OCI-LY3 (cell line): ENCODE results near the gene TOPORS.
"Not testable (repeated sequence)": the region's sequence is repeated elsewhere in the genome, so short reads cannot be mapped to it uniquely, and the experiment has no call there.

ENCODE experiments used
- H2AFZ ChIP-seq: fragments of 200-600, 300-600 bp; shearing (Covaris generic); 2 replicates; pipeline ENCODE4 v1.6.0; 2014; ENCODE audit warnings: antibody characterized with exemption, low read depth, low read length
- H3K27ac ChIP-seq: fragments of 200-600, 300-600 bp; sonication (generic); 2 replicates; pipeline ENCODE4 v1.5.1; 2014; ENCODE audit warnings: mild to moderate bottlenecking, low read length, moderate library complexity, mixed read lengths
- H3K27me3 ChIP-seq: fragments of 200-600, 300-600 bp; sonication (generic); 2 replicates; pipeline ENCODE4 v1.6.1; 2014; ENCODE audit warnings: low read depth, low read length, mixed read lengths
- H3K36me3 ChIP-seq: fragments of 200-600, 300-600 bp; sonication (generic); replicated peaks from 2 replicates; pipeline ENCODE3; 2014; ENCODE audit warnings: low read depth, low read length, mixed read lengths
- H3K4me1 ChIP-seq: fragments of 300-600, 200-600 bp; sonication (generic); 2 replicates; pipeline ENCODE4 v1.6.1; 2014; ENCODE audit warnings: low read length, mixed read lengths
- H3K4me2 ChIP-seq: fragments of 200-600, 300-600 bp; sonication (generic); 2 replicates; pipeline ENCODE4 v1.6.1; 2014; ENCODE audit warnings: low read length, mixed read lengths
- H3K4me3 ChIP-seq: fragments of 300-600, 200-600 bp; sonication (generic); 2 replicates; pipeline ENCODE4 v1.5.1; 2014; ENCODE audit warnings: antibody characterized with exemption, mild to moderate bottlenecking, low read length, moderate library complexity
- H3K79me2 ChIP-seq: fragments of 300-600, 200-600 bp; shearing (Covaris generic); 2 replicates; pipeline ENCODE4 v1.6.1; 2014; ENCODE audit warnings: mild to moderate bottlenecking, low read length, mixed read lengths
- H3K9ac ChIP-seq: fragments of 300-600, 200-600 bp; shearing (Covaris generic); 2 replicates; pipeline ENCODE4 v1.6.0; 2014; ENCODE audit warnings: mild to moderate bottlenecking, low read length, moderate library complexity
- H3K9me3 ChIP-seq: fragments of 200-600, 300-600 bp; shearing (Covaris generic); 2 replicates; pipeline ENCODE4 v1.6.1; 2014; ENCODE audit warnings: low read length, mixed read lengths; ENCODE audit not compliant: insufficient read depth
- H4K20me1 ChIP-seq: fragments of 200-600, 300-600 bp; sonication (generic); 2 replicates; pipeline ENCODE4 v1.6.1; 2016; ENCODE audit warnings: low read length, mixed read lengths; ENCODE audit not compliant: insufficient read depth
- EZH2phosphoT487 ChIP-seq: fragments of 200-600 bp; shearing (Covaris generic); IDR thresholded peaks from 2 replicates; pipeline ENCODE4 v1.6.1; 2018; ENCODE audit warnings: antibody characterized with exemption, mixed run types, low read depth
- TF ChIP-seq, protein P1 (sequence below): fragments of 200-600, 300-600 bp; sonication (generic); IDR thresholded peaks from 2 replicates; pipeline ENCODE4 v1.5.1; 2014; ENCODE audit warnings: antibody characterized with exemption, low read length, low read depth

Gene TOPORS

DNA sequence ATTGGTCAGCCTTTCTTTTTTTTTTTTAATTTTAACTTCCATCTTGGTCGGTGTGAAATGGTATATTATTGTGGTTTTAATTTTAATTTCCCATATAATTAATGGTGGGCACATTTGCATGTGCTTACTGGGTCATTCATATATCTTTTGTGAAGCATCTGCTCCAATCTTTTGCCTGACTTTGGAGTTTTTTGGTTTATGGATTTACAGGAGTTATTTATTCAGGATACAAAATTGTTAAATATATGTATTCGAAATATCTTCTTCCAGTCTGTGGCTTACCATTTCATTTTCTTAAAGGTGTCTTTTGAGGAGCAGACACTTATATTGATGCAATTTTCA, 25.7 kb downstream of the TOPORS start:
- Histone ChIP-seq H3K27ac (no peak overlapping the region), H3K36me3 (no peaks in the 10 kb centered on the region), H3K27me3 (no peaks in the 10 kb centered on the region), H3K4me3 (peak overlapping the region; percentile 88), H3K4me2 (peak overlapping the region; percentile 93), H3K9me3 (no peaks in the 10 kb centered on the region), H4K20me1 (no peaks in the 10 kb centered on the region), H3K9ac (peak overlapping the region; percentile 69), H2AFZ (peak overlapping the region; percentile 93; the same call in 1 of the 2 replicates), H3K79me2 (no peaks in the 10 kb centered on the region), H3K4me1 (peaks cover 9% of the 10 kb centered on the region)
- no peak for TF ChIP-seq EZH2phosphoT487
- TF ChIP-seq, protein P1, sequence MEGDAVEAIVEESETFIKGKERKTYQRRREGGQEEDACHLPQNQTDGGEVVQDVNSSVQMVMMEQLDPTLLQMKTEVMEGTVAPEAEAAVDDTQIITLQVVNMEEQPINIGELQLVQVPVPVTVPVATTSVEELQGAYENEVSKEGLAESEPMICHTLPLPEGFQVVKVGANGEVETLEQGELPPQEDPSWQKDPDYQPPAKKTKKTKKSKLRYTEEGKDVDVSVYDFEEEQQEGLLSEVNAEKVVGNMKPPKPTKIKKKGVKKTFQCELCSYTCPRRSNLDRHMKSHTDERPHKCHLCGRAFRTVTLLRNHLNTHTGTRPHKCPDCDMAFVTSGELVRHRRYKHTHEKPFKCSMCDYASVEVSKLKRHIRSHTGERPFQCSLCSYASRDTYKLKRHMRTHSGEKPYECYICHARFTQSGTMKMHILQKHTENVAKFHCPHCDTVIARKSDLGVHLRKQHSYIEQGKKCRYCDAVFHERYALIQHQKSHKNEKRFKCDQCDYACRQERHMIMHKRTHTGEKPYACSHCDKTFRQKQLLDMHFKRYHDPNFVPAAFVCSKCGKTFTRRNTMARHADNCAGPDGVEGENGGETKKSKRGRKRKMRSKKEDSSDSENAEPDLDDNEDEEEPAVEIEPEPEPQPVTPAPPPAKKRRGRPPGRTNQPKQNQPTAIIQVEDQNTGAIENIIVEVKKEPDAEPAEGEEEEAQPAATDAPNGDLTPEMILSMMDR, result no peak

DNA sequence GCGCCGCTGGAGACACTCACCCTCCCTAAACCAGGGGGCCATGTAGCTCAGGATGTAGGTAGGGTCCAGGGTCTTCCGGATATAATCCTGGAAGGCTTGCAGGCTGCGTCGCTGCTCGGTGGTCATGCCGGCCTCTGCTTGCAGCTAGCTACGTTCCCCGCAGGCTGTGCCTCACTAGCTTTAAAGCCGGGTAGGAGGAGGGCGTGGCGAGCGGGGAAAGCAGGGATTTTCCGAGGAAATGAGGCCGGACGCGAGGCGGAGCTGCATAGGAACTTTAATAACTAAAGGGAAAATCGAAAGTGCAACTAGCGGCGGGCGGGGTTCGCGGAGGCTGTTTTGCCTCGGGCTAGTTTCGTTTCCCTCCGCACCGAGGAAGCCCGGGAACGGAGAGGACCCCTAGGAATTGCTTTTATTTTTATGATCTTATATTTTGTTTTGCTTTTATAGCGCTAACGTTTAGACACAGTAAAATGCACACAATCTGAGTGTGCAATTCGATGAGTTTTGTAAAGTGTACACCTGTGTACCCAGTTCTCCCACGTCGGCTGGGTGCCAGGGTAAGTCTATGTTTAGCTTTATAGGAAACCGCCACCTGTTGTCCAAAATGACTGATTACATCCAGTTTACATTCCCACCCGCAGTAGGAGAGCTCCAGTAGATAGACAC, 26.2 kb downstream of the TOPORS start, which contains the start of gene RIGI:
RIGI (minus strand) TSS at position 156 of the 666 bp plus-strand sequence; CDS start at position 126, 30 bp downstream.
- Histone ChIP-seq H3K9ac (peak within 1 kb of the TSS; percentile 69), H4K20me1 (no peaks in the 10 kb centered on the region), H3K36me3 (no peaks in the 10 kb centered on the region), H3K27ac (no peak within 1 kb of the TSS), H3K4me2 (peak within 1 kb of the TSS; percentile 93), H3K4me3 (peak within 1 kb of the TSS; percentile 88), H2AFZ (peak within 1 kb of the TSS; percentile 93), H3K79me2 (no peaks in the 10 kb centered on the region), H3K9me3 (no peaks in the 10 kb centered on the region), H3K4me1 (peaks cover 9% of the 10 kb centered on the region), H3K27me3 (no peaks in the 10 kb centered on the region)
- no peak for TF ChIP-seq EZH2phosphoT487
- TF ChIP-seq, protein P1, result peak; percentile 63

DNA sequence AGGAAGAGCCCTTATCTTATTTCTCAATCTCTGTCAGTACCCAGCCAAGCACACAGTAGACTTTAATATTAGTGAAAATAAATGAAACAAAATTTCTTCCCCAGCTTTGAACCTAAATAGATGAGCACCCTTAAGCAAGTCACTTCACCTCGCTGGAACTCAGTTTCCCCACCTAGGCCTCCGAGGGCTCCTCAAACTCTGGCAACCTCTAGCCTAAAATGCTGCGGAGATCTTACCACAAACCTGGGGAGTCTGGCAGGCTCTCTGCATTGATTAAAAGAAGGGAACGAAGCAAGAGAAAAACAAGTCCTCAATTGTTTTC, 26.7 kb downstream of the TOPORS start:
- Histone ChIP-seq H3K27ac (no peak overlapping the region), H3K79me2 (no peaks in the 10 kb centered on the region), H3K4me3 (peak overlapping the region; percentile 88), H3K4me1 (peaks cover 9% of the 10 kb centered on the region), H3K36me3 (no peaks in the 10 kb centered on the region), H3K27me3 (no peaks in the 10 kb centered on the region), H3K9ac (peak overlapping the region; percentile 69), H3K9me3 (no peaks in the 10 kb centered on the region), H4K20me1 (no peaks in the 10 kb centered on the region), H3K4me2 (peak overlapping the region; percentile 93), H2AFZ (peak overlapping the region; percentile 93)
- TF ChIP-seq EZH2phosphoT487, result no peak
- TF ChIP-seq, protein P1, result no peak

DNA sequence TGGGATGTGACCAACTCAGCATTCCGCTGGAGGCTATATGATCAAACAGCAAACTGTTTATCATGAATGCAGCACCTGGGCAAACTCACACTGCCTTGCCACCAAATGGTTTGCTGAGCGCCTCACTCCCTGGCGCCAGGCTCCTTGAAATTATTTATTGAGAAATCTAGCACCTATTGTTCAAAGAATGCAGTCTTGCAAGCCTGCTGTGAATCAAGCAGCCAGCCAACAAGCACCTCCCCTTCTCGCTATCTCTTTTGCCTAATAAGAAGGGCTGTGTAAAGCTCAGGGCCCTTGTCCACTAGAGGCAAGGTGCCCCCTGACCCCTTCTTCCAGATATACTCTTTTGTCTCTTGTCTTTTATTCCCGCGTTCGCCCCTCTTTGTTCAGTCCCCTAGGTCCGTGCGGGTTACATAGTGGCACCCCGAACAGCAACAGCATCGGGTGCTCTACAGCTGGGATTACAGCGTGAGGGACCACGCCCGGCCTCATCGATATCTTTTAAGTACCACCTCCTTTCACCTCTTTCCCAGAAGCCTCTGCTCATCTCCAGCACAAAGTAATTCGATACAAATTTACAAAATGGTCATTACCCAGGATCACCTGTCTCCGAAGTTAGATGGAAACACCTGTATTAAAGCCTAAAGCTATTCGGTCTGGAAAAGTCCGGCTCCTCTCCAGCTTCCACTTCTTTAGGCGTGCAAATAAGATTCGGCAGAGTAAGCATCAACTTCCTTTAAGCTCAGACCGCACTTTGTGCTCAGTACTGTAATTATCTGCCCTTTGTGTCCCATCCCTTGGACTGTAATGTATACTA, 27.3 kb downstream of the TOPORS start:
- Histone ChIP-seq H3K4me2 (peak overlapping the region; percentile 93), H4K20me1 (no peaks in the 10 kb centered on the region), H3K36me3 (no peaks in the 10 kb centered on the region), H3K27me3 (no peaks in the 10 kb centered on the region), H3K4me3 (peak overlapping the region; percentile 88), H3K9me3 (no peaks in the 10 kb centered on the region), H2AFZ (peak overlapping the region; percentile 93), H3K27ac (no peak overlapping the region), H3K79me2 (no peaks in the 10 kb centered on the region), H3K4me1 (peaks cover 9% of the 10 kb centered on the region), H3K9ac (peak overlapping the region; percentile 69)
- no peak for TF ChIP-seq EZH2phosphoT487
- TF ChIP-seq, protein P1, result no peak

DNA sequence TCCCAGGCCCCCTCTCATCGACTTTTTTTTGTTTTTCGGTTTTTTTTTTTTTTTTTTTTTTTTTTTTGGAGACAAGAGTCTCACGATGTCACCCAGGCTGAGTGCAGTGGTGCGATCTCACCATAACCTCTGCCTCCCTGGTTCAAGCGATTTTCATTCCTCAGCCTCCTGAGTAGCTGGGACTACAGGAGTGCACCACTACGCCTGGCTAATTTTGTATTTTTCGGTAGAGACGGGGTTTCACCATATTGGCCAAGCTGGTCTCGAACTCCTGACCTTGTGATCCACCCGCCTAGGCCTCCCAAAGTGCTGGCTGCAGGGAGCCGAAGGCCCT, 27.9 kb downstream of the TOPORS start:
- H3K4me2 ChIP-seq, H3K9me3 ChIP-seq, H3K4me3 ChIP-seq, H3K36me3 ChIP-seq, H2AFZ ChIP-seq, H3K27me3 ChIP-seq, H4K20me1 ChIP-seq, H3K79me2 ChIP-seq, H3K9ac ChIP-seq, H3K4me1 ChIP-seq, H3K27ac ChIP-seq: not testable (repeated sequence)
